ENCODE results near the gene AHRR. TPM values are rescaled to one million over a fixed set of nuclear protein-coding genes. Genes with fewer than 3 reads are reported as not detected.

AHRR gene
- total and polyA plus RNA-seq, 8 donors: 0.63 to 47.8 (median 1.1) TPM; not detected in 1

DNA sequence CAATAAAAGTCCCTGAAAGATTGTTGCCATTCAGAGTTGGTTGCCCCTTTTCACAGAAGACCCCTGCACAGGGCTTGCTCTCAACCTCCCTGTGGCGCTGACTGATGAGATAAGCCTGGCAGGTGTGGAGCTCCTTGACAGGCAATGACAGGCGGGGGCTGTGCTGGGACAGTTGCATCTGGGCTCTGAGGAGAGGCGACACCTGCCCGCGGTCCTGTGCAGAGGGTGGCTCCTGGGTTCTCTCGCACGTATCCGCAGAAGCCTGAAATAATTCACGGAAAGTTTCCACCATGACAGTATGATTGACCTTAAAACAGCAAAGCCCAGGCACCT is 101.7 kb downstream of the AHRR start:
- TF ChIP-seq, protein P1, sequence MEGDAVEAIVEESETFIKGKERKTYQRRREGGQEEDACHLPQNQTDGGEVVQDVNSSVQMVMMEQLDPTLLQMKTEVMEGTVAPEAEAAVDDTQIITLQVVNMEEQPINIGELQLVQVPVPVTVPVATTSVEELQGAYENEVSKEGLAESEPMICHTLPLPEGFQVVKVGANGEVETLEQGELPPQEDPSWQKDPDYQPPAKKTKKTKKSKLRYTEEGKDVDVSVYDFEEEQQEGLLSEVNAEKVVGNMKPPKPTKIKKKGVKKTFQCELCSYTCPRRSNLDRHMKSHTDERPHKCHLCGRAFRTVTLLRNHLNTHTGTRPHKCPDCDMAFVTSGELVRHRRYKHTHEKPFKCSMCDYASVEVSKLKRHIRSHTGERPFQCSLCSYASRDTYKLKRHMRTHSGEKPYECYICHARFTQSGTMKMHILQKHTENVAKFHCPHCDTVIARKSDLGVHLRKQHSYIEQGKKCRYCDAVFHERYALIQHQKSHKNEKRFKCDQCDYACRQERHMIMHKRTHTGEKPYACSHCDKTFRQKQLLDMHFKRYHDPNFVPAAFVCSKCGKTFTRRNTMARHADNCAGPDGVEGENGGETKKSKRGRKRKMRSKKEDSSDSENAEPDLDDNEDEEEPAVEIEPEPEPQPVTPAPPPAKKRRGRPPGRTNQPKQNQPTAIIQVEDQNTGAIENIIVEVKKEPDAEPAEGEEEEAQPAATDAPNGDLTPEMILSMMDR (IDR thresholded peaks at IDR 0.05): no peak
- TF ChIP-seq POLR2AphosphoS5 (IDR thresholded peaks at IDR 0.05): no peak
- no peak for TF ChIP-seq POLR2A (IDR thresholded peaks at IDR 0.05)
- TF ChIP-seq EP300 (IDR thresholded peaks at IDR 0.05): no peak
- no peak for DNase-seq
- Histone ChIP-seq H3K27ac (no peak overlapping the region), H3K27me3 (peaks cover 0 to 8% (median 0%) of the 10 kb centered on the region in 3 donors), H3K4me3 (no peak overlapping the region), H3K4me1 (no peaks in the 10 kb centered on the region), H3K36me3 (no peaks in the 10 kb centered on the region), H3K9me3 (no peaks in the 10 kb centered on the region)
- 80 to 87% (median 85%) methylated on average over 9 of the region's 9 CpGs for WGBS, 5 donors
- intact Hi-C loops (cut with DNase I; ENCODE audit: low total_unique reads): no loop called here

DNA sequence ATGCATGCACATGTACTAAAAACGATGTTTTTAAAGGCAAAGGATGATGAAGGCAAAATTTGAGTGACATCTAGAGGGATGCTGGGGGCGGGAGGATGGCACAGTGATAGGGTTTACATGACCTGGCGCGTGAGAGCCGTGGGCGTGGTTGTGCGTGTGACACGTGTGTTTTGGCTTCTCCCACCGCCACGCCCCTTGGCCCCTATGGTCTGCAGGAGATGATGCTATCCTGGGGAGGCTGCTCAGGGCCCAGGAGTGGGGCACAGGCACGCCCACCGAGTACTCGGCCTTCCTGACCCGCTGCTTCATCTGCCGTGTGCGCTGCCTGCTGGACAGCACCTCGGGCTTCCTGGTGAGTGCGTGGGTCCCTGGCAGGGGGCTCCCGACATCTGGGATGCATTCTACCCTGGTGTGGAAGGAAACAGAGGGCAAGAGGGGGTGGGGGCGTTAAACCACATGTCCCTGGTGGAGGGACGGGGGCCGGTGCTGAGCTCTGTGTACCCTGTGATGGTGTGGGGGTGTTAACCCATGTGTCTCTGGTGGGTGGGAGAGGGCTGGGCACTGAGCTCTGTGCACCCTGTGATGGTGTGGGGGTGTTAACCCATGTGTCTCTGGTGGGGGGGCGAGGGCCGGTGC is 102.2 kb downstream of the AHRR start:
- Histone ChIP-seq H3K27me3 (peaks cover 0 to 8% (median 0%) of the 10 kb centered on the region in 3 donors), H3K4me1 (no peaks in the 10 kb centered on the region), H3K9me3 (no peaks in the 10 kb centered on the region), H3K27ac (no peak overlapping the region), H3K4me3 (no peak overlapping the region), H3K36me3 (no peaks in the 10 kb centered on the region)
- 77 to 81% (median 81%) methylated on average over 22 to 24 of the region's 24 CpGs for WGBS, 5 donors
- TF ChIP-seq POLR2A (IDR thresholded peaks at IDR 0.05) (no peak), POLR2AphosphoS5 (IDR thresholded peaks at IDR 0.05) (no peak), EP300 (IDR thresholded peaks at IDR 0.05) (no peak)
- TF ChIP-seq, protein P1 (IDR thresholded peaks at IDR 0.05): no peak
- intact Hi-C loops (cut with DNase I; ENCODE audit: low total_unique reads): no loop called here
- no peak for DNase-seq

DNA sequence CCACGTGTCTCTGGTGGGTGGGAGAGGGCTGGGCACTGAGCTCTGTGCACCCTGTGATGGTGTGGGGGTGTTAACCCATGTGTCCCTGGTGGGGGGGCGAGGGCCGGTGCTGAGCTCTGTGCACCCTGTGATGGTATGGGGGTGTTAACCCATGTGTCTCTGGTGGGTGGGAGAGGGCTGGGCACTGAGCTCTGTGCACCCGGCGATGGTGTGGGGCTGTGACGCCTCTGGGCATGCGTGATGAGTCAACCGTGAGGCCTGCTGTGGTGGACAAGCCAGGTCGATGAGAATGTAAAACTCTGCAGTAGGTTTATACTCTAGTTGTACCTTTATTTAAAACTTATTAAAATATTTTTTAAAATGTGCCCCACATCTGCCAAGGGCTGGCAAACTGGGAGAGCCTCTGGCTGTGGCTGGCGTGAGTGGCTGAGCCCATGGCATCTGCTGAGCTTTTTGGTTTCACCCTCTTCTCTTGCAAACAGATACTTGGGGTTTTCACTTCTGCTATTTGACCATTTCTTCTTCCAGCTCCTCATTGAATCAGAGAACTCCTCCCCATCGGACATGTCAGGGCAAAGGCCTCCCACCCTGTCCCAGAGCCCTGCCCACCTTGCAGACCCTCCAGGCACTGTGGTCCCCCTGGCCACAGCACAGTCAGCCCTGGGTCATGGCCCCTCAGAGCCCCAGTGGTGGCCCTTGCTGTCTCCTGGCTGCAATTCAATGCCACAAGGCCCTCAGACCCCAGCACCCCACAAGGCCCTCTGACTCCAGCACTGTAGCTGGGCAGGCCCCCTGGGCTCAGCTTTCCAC is 103.0 kb downstream of the AHRR start:
- H3K27me3 ChIP-seq: peaks cover 0 to 8% (median 0%) of the 10 kb centered on the region in 3 donors
- H3K4me3 ChIP-seq: no peak overlapping the region
- WGBS, 5 donors: 68 to 88% (median 83%) methylated on average over 8 to 11 of the region's 11 CpGs
- no peak for DNase-seq
- H3K36me3 ChIP-seq: no peaks in the 10 kb centered on the region
- intact Hi-C loops (cut with DNase I; ENCODE audit: low total_unique reads): no loop called here
- H3K4me1 ChIP-seq: no peaks in the 10 kb centered on the region
- TF ChIP-seq, protein P1 (IDR thresholded peaks at IDR 0.05): no peak
- TF ChIP-seq POLR2A (IDR thresholded peaks at IDR 0.05) (no peak), POLR2AphosphoS5 (IDR thresholded peaks at IDR 0.05) (no peak), EP300 (IDR thresholded peaks at IDR 0.05) (no peak)
- H3K9me3 ChIP-seq: no peaks in the 10 kb centered on the region
- H3K27ac ChIP-seq: no peak overlapping the region

DNA sequence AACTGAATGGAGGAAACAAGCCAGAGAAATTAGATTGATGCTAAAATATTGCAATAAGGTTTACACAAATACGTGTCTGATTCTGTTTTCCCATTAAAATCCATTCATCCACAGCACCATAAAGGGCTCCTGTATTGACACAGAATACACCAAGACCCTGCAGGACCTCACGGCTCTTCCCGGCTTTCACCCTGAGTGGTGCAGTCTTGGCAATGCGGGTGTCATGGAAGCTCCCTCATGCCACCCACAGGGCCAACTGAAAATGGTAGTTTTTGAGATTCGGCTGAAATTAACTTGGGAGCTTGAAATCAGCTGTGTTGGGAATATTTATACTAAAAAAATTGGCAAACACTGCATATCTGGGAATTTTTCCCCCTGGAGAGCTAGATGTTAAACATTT is 104.2 kb downstream of the AHRR start:
- Histone ChIP-seq H3K27ac (no peak overlapping the region), H3K9me3 (no peaks in the 10 kb centered on the region), H3K27me3 (peaks cover 0 to 8% (median 0%) of the 10 kb centered on the region in 3 donors), H3K4me1 (no peaks in the 10 kb centered on the region), H3K4me3 (no peak overlapping the region), H3K36me3 (no peaks in the 10 kb centered on the region)
- 32 to 57% (median 44%) methylated on average over 5 of the region's 5 CpGs for WGBS, 5 donors
- intact Hi-C loops (cut with DNase I; ENCODE audit: low total_unique reads): no loop called here
- TF ChIP-seq, protein P1 (IDR thresholded peaks at IDR 0.05): peak in 1 of 7 experiments; percentile 13
- no peak for TF ChIP-seq POLR2AphosphoS5 (IDR thresholded peaks at IDR 0.05)
- DNase-seq: peak in 1 of 2 donors; percentile 36

All from stomach (tissue), 9 donors.